ENCODE results near the gene GPR84. TPM values are rescaled to one million over a fixed set of nuclear protein-coding genes. Genes with fewer than 3 reads are reported as not detected.

GPR84 gene
- total RNA-seq, 2 donors from 2014 or later, result 2.0 to 4.1 TPM

GRCh38 chr12:54381136-54381535, 16.9 kb upstream of the GPR84 start:
- Mint-ChIP-seq H3K36me3 (no peaks in the 10 kb centered on the region), H3K27ac (no peak overlapping the region), H3K9me3 (no peaks in the 10 kb centered on the region)
- ATAC-seq (no peak), DNase-seq (ENCODE audit: low spot score in 2 of 2) (no peak)

DNA sequence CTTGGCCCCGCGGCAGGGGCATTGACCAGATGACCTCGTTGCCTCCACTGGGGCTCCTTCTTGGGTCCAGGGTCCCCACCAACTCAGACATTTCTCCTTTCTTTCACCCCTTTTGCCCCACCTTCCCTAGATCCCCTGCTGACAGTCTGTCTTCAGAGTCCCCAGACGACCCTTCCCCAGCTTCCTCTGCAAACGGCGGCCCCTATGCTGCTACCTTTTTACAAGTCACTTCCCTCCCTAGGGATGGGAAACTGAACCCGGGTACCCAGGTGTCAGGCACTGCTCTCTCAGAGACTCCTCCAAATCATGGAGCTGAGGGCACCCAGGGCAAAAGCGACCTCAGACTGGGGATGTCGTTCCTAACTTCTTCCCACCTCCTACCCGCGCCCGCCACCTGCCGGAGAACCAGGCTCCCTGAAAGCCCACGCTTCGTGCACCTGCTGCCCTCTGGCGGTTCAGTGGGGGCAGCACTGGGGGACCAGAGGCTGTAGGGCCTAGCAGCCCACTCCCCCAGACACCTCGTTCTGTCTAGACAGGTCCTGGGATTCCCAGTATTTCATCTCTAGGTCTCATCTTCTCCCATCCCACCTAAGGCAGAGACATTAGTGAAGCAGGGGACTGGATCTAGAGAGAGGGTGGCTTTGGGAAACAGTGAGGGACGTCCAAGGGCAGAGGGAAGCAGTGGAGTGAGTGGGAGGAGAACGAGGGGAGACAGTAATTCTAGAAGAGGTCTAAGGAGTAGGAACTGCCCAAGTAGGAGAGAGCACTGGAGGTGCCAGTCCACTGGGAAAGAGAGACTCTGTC, 15.3 kb upstream of the GPR84 start:
- H3K9me3 Mint-ChIP-seq, result no peaks in the 10 kb centered on the region
- H3K27ac Mint-ChIP-seq, result peak overlapping the region in 1 of 2 donors; percentile 10
- DNase-seq (ENCODE audit: low spot score in 2 of 2) (peak; percentile 86 to 97), ATAC-seq (peak; percentile 88 to 90)
- H3K36me3 Mint-ChIP-seq, result no peaks in the 10 kb centered on the region

GRCh38 chr12:54378796-54379397, 14.6 kb upstream of the GPR84 start:
- H3K36me3 Mint-ChIP-seq, result no peaks in the 10 kb centered on the region
- ATAC-seq (peak; percentile 17 to 27), DNase-seq (ENCODE audit: low spot score in 2 of 2) (no peak)
- no peak overlapping the region for H3K27ac Mint-ChIP-seq
- no peaks in the 10 kb centered on the region for H3K9me3 Mint-ChIP-seq

GRCh38 chr12:54377797-54378515, 13.7 kb upstream of the GPR84 start:
- H3K36me3 Mint-ChIP-seq, result no peaks in the 10 kb centered on the region
- no peaks in the 10 kb centered on the region for H3K9me3 Mint-ChIP-seq
- H3K27ac Mint-ChIP-seq, result no peak overlapping the region
- DNase-seq (ENCODE audit: low spot score in 2 of 2), result no peak
- no peak for ATAC-seq

DNA sequence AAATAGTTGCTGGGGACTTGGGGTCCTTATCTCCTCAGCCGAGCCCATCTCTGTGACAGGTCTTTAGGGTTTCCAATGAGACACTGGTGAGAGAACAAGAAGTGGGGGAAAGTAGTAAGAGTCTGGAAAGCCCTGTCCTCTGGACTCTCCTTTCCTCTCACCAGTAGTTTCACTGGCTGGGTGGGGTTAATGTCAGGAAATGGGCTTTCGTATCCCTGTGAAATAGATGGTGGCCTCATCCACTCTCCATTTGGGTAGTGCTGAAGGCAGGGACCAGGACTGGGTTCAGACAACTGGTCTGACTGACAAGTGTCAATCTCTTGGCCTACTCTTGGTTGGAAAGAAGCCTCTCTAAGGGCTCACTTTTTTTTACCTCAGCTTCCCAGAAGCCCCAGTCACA, 12.7 kb upstream of the GPR84 start:
- peak overlapping the region; percentile 15 to 81 for H3K27ac Mint-ChIP-seq
- ATAC-seq (no peak), DNase-seq (ENCODE audit: low spot score in 2 of 2) (no peak)
- no peaks in the 10 kb centered on the region for H3K36me3 Mint-ChIP-seq
- no peaks in the 10 kb centered on the region for H3K9me3 Mint-ChIP-seq

DNA sequence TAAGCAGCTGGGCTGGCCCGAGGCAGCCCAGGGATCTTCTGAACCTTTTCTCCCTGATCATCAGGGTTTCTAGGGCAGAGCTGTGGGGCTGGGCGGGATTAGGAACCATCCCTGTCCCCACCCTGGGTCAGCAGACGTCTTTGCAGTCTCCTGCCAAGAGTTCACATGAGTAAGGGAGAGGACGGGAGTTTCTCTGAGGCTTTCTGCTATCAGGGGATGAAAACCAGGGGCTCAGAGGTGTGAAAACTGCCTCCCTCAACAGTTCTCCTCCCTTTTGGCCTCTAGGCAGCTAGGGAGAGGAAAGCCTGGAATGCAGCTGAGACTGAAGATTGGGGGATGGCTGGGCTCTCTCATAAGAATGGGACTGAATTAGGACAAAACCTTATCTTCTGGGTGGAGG, 12.3 kb upstream of the GPR84 start:
- no peaks in the 10 kb centered on the region for H3K9me3 Mint-ChIP-seq
- no peaks in the 10 kb centered on the region for H3K36me3 Mint-ChIP-seq
- DNase-seq (ENCODE audit: low spot score in 2 of 2) (no peak), ATAC-seq (no peak)
- H3K27ac Mint-ChIP-seq, result peak overlapping the region; percentile 15 to 81

DNA sequence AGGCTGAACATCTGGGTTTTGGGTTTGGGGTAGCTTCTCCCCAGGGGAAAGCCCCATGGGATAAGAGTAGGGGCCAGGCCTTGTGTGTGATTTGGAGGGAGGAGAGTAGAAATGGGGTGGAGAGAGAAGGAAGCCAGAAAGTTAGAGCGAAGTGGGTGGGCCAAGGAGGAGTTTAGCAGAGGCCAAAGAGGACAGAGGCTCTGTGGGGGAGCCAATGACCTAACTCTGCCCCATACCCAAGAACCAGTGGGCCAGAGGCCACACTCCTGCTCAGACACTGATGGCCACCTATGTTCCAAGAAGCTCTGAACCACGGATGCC, 10.9 kb upstream of the GPR84 start:
- ATAC-seq, result no peak
- H3K36me3 Mint-ChIP-seq, result no peaks in the 10 kb centered on the region
- H3K27ac Mint-ChIP-seq, result peak overlapping the region in 1 of 2 donors; percentile 26
- H3K9me3 Mint-ChIP-seq, result no peaks in the 10 kb centered on the region
- no peak for DNase-seq (ENCODE audit: low spot score in 2 of 2)

GRCh38 chr12:54374562-54375258, 10.4 kb upstream of the GPR84 start:
- H3K9me3 Mint-ChIP-seq, result no peaks in the 10 kb centered on the region

GRCh38 chr12:54373649-54374561, 9.6 kb upstream of the GPR84 start:
- ATAC-seq (peak; percentile 38 to 56), DNase-seq (ENCODE audit: low spot score in 2 of 2) (no peak)
- H3K27ac Mint-ChIP-seq, result peak overlapping the region in 1 of 2 donors; percentile 53
- no peaks in the 10 kb centered on the region for H3K9me3 Mint-ChIP-seq
- no peaks in the 10 kb centered on the region for H3K36me3 Mint-ChIP-seq

More at GRCh38 chr12:54374562-54375258, 10.4 kb upstream of the GPR84 start:
- peak overlapping the region in 1 of 2 donors; percentile 26 for H3K27ac Mint-ChIP-seq
- DNase-seq (ENCODE audit: low spot score in 2 of 2) (no peak), ATAC-seq (no peak)
- H3K36me3 Mint-ChIP-seq, result no peaks in the 10 kb centered on the region

- peak overlapping the region in 1 of 2 donors; percentile 73 for H3K27ac Mint-ChIP-seq
- H3K36me3 Mint-ChIP-seq, result no peaks in the 10 kb centered on the region
- ATAC-seq (no peak), DNase-seq (ENCODE audit: low spot score in 2 of 2) (no peak)
- no peaks in the 10 kb centered on the region for H3K9me3 Mint-ChIP-seq
Observed at GRCh38 chr12:54372113-54372806, 8.0 kb upstream of the GPR84 start.

GRCh38 chr12:54371328-54372112, 7.2 kb upstream of the GPR84 start:
- Mint-ChIP-seq H3K27ac (peak overlapping the region in 1 of 2 donors; percentile 73), H3K36me3 (no peaks in the 10 kb centered on the region), H3K9me3 (no peaks in the 10 kb centered on the region)
- no peak for DNase-seq (ENCODE audit: low spot score in 2 of 2)
- ATAC-seq, result no peak

GRCh38 chr12:54370171-54370730, 6.0 kb upstream of the GPR84 start:
- peak in 1 of 2 donors; percentile 45 for DNase-seq (ENCODE audit: low spot score in 2 of 2)
- peak in 1 of 2 donors; percentile 34 for ATAC-seq
- Mint-ChIP-seq H3K9me3 (no peaks in the 10 kb centered on the region), H3K27ac (no peak overlapping the region), H3K36me3 (no peaks in the 10 kb centered on the region)

- H3K36me3 Mint-ChIP-seq, result no peaks in the 10 kb centered on the region
- ATAC-seq (no peak), DNase-seq (ENCODE audit: low spot score in 2 of 2) (no peak)
- H3K9me3 Mint-ChIP-seq, result no peaks in the 10 kb centered on the region
- H3K27ac Mint-ChIP-seq, result peak overlapping the region in 1 of 2 donors; percentile 15
Observed at GRCh38 chr12:54369597-54370131, 5.4 kb upstream of the GPR84 start.
